Osteocyte (in vitro differentiated cells): ENCODE data around the gene DTNB. TPM values are rescaled to one million over a fixed set of nuclear protein-coding genes. Genes with fewer than 3 reads are reported as not detected.

Experiments used
- DNase-seq: peaks from one replicate; pipeline ENCODE4 v3.0.0; 2021; ENCODE audit warnings: mixed read lengths; ENCODE audit not compliant: unreplicated experiment; ENCODE audit errors: extremely low spot score
- H3K27ac Mint-ChIP-seq: one replicate; pipeline ENCODE4 v1.8.0; 2021; ENCODE audit warnings: mild to moderate bottlenecking, mixed read lengths; ENCODE audit not compliant: unreplicated experiment
- H3K27me3 Mint-ChIP-seq: one replicate; pipeline ENCODE4 v1.8.0; 2021; ENCODE audit warnings: mixed read lengths; ENCODE audit not compliant: unreplicated experiment
- H3K36me3 Mint-ChIP-seq: one replicate; pipeline ENCODE4 v1.8.0; 2021; ENCODE audit warnings: mixed read lengths; ENCODE audit not compliant: unreplicated experiment
- H3K4me1 Mint-ChIP-seq: one replicate; pipeline ENCODE4 v1.8.0; 2021; ENCODE audit warnings: mixed read lengths; ENCODE audit not compliant: unreplicated experiment
- H3K4me3 Mint-ChIP-seq: one replicate; pipeline ENCODE4 v1.8.0; 2021; ENCODE audit warnings: mild to moderate bottlenecking, moderate library complexity, mixed read lengths; ENCODE audit not compliant: unreplicated experiment
- H3K9me3 Mint-ChIP-seq: one replicate; pipeline ENCODE4 v1.8.0; 2021; ENCODE audit warnings: mixed read lengths; ENCODE audit not compliant: unreplicated experiment
- total RNA-seq: library from RNA; stranded (reverse); gene quantifications from 2 replicates; pipeline ENCODE4 v1.2.1, GENCODE V29; 2021
- TF ChIP-seq, protein P1 (sequence below): fragments of 200-600 bp; sonication (generic); IDR thresholded peaks from 2 replicates; pipeline ENCODE4 v1.5.0; 2021; ENCODE audit warnings: antibody characterized with exemption, mild to moderate bottlenecking, moderate library complexity

Gene DTNB
- total RNA-seq, 1 donor from 2014 or later: 20.9 TPM

DNA sequence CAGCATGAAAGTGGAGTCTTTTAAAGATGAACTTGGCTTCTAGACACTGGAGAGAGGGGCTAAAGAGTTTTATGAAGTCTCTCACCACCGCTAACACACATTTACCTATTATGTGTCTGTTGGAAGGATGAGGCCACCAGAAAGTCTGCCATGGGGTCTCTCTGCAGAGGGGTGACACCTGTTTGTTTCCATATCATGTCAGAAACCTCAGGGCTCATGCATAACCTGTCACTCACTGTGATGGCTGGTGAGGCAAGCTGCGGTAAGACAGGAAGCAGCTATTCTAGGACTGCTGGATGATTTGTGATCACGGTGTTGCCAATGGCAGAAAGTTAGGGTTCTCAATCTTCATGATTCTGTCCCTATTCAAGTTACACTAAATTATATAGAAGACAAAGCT lies 270.9 kb downstream of the DTNB start:
- H3K4me1 Mint-ChIP-seq: no peaks in the 10 kb centered on the region
- no peak overlapping the region for H3K27ac Mint-ChIP-seq
- no peak overlapping the region for H3K4me3 Mint-ChIP-seq
- H3K27me3 Mint-ChIP-seq: no peaks in the 10 kb centered on the region
- DNase-seq: no peak
- TF ChIP-seq, protein P1, sequence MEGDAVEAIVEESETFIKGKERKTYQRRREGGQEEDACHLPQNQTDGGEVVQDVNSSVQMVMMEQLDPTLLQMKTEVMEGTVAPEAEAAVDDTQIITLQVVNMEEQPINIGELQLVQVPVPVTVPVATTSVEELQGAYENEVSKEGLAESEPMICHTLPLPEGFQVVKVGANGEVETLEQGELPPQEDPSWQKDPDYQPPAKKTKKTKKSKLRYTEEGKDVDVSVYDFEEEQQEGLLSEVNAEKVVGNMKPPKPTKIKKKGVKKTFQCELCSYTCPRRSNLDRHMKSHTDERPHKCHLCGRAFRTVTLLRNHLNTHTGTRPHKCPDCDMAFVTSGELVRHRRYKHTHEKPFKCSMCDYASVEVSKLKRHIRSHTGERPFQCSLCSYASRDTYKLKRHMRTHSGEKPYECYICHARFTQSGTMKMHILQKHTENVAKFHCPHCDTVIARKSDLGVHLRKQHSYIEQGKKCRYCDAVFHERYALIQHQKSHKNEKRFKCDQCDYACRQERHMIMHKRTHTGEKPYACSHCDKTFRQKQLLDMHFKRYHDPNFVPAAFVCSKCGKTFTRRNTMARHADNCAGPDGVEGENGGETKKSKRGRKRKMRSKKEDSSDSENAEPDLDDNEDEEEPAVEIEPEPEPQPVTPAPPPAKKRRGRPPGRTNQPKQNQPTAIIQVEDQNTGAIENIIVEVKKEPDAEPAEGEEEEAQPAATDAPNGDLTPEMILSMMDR: no peak
- H3K36me3 Mint-ChIP-seq: no peaks in the 10 kb centered on the region
- no peaks in the 10 kb centered on the region for H3K9me3 Mint-ChIP-seq

DNA sequence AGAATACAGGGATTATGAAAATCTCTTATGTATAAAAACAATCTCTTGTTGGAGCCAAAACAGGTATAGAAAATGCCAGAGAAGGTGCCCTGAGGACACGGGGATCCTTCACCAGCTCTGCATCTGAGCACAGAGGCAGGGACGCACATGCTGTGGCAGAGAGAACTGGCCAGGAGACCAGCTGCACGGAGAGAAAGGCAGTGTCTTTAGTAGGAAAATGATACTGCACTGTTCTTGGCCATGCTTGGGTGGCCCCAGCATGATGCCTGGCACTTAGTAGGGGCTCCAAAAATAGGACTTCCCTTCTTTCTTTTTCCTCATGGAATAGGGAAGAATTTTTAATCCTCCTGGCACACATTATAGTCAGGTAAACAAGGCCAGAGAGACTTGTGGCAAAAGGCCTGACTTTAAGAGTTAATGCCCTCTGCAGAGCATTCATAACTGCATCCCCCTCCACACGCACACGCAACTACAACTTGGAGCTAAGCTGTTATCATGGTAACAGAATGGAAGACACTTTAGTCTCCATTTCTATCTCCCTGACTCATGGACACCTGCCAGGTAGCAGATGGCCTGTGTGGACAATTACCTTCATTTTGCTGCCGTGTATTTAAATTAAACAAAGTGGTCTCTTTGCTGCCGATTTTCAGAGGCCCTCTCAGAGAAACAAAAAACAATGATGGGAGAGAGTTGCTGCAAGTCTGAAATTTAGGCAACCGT lies 271.9 kb downstream of the DTNB start:
- Mint-ChIP-seq H3K27ac (no peak overlapping the region), H3K27me3 (no peaks in the 10 kb centered on the region), H3K4me1 (no peaks in the 10 kb centered on the region), H3K9me3 (no peaks in the 10 kb centered on the region), H3K36me3 (no peaks in the 10 kb centered on the region), H3K4me3 (no peak overlapping the region)
- TF ChIP-seq, protein P1: no peak
- no peak for DNase-seq

DNA sequence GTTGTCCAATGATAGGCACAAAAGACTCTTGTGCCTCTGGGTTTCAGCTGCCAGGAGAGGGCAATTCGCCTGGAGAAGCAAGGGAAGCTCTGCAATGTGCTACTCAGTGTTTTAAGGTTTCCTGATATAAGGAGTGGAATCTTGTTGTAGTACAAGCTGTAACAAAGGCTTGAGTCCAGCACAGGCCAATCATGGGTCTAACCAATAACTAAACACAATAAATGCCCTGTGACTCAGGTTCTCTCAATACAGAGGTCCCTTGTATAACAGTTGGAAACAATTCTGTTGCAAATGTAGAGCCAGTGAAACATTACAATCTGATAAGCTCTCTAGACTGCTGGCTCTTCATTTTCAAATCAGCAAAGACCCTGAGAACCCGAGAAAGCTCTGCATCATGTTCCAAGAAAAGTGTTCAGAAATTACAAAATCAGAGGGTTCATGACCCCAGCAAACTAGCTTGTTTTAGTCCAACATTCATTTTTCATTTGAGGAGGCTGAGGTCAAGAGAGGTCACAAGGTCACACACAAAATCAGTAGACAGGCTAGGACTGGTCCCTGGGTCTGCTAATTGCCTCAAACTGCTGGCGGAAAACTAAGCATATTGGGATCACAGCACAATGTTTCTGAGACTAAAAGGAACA lies 272.7 kb downstream of the DTNB start:
- Mint-ChIP-seq H3K4me1 (no peaks in the 10 kb centered on the region), H3K27ac (no peak overlapping the region), H3K4me3 (no peak overlapping the region), H3K36me3 (no peaks in the 10 kb centered on the region), H3K27me3 (no peaks in the 10 kb centered on the region), H3K9me3 (no peaks in the 10 kb centered on the region)
- no peak for DNase-seq
- TF ChIP-seq, protein P1: no peak

DNA sequence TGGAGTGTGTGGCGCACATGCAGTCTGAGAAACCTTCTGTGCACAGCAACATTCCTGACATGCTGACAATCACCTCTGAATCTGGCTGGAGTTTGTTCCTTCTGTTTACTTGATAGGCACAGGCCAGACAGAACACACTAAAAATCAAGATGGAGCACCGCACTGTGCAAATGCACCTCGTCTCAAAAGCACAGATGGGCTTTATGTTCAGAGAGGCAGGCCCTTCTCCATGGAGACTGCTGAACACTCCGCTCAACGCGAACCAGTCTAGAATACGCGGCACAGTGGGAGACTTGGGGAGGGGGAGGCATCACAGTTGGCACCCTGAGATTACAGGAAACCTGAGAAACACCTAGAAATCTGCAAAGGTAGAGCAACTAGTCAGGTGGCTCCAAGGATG lies 273.2 kb downstream of the DTNB start:
- no peaks in the 10 kb centered on the region for H3K9me3 Mint-ChIP-seq
- no peak overlapping the region for H3K27ac Mint-ChIP-seq
- H3K27me3 Mint-ChIP-seq: no peaks in the 10 kb centered on the region
- no peak overlapping the region for H3K4me3 Mint-ChIP-seq
- H3K36me3 Mint-ChIP-seq: no peaks in the 10 kb centered on the region
- TF ChIP-seq, protein P1: no peak
- H3K4me1 Mint-ChIP-seq: no peaks in the 10 kb centered on the region
- no peak for DNase-seq

DNA sequence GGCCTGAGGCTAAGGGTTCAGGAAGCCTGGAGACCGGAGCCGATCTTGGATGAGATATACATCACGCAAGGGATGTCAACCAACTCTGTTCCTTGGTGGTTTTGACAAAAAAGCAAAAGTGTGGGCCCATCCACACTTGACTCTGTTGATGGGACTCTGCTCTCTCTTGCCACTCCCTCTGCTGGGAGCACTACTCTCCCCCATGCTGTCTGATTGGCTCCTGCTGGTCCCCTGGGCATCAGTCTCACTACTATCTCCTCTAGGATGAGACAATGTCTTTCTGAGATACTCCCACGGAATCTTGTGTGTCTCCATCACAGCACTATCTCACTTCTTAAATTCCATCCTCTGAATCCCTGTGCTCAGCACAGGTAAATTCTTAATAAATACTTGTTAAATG lies 274.8 kb downstream of the DTNB start:
- H3K36me3 Mint-ChIP-seq: no peaks in the 10 kb centered on the region
- peaks cover 9% of the 10 kb centered on the region for H3K9me3 Mint-ChIP-seq
- TF ChIP-seq, protein P1: no peak
- H3K27me3 Mint-ChIP-seq: no peaks in the 10 kb centered on the region
- H3K4me3 Mint-ChIP-seq: no peak overlapping the region
- no peaks in the 10 kb centered on the region for H3K4me1 Mint-ChIP-seq
- H3K27ac Mint-ChIP-seq: no peak overlapping the region
- DNase-seq: no peak
